ENCODE measurements around the gene PACRG.

The PACRG gene

DNA sequence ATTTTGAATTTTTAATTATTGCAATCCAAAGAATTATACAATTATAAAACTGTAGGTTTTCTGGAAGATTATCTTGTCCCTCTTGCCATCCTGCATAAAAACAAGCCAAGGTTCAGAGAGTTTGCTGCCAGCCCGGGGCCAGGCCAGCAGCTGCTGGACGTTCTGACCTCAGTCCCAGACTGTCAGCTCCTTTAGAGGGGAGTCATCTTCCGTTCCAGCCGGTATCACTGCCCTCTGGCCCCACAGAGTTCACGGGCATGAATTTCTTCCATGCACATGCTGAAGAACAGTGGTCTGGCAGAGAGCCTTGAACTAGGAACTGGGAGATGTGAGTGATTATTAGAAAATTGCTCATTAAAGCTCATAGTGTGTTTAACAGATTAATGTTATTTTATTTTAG lies 556.4 kb downstream of the PACRG start:
- H3K9me3 ChIP-seq (ENCODE audit: control insufficient read depth in 1 of 2, low read length in 2 of 2), result peaks cover 0 to 2% of the 10 kb centered on the region in 2 donors
- H3K36me3 ChIP-seq (ENCODE audit: control insufficient read depth in 1 of 2, insufficient read depth in 2 of 2, low read length in 2 of 2), result no peaks in the 10 kb centered on the region
- H3K4me1 ChIP-seq (ENCODE audit: control insufficient read depth in 1 of 2, insufficient read depth in 2 of 2, low read length in 2 of 2), result no peaks in the 10 kb centered on the region
- no peak overlapping the region for H3K4me3 ChIP-seq (ENCODE audit: low read depth in 1 of 2, low read length in 2 of 2)
- no peak overlapping the region for H3K27ac ChIP-seq (ENCODE audit: low read depth, low read length)
- no peaks in the 10 kb centered on the region for H3K27me3 ChIP-seq (ENCODE audit: control insufficient read depth in 1 of 2, insufficient read depth in 2 of 2, low read length in 2 of 2)
- H3K9ac ChIP-seq (ENCODE audit: low read depth in 1 of 2, low read length in 2 of 2), result no peak overlapping the region

- no peaks in the 10 kb centered on the region for H3K4me1 ChIP-seq (ENCODE audit: control insufficient read depth in 1 of 2, insufficient read depth in 2 of 2, low read length in 2 of 2)
- no peaks in the 10 kb centered on the region for H3K27me3 ChIP-seq (ENCODE audit: control insufficient read depth in 1 of 2, insufficient read depth in 2 of 2, low read length in 2 of 2)
- H3K4me3 ChIP-seq (ENCODE audit: low read depth in 1 of 2, low read length in 2 of 2), result no peak overlapping the region
- no peak overlapping the region for H3K27ac ChIP-seq (ENCODE audit: low read depth, low read length)
- H3K9me3 ChIP-seq (ENCODE audit: control insufficient read depth in 1 of 2, low read length in 2 of 2), result peaks cover 0 to 1% of the 10 kb centered on the region in 2 donors
- no peaks in the 10 kb centered on the region for H3K36me3 ChIP-seq (ENCODE audit: control insufficient read depth in 1 of 2, insufficient read depth in 2 of 2, low read length in 2 of 2)
- no peak overlapping the region for H3K9ac ChIP-seq (ENCODE audit: low read depth in 1 of 2, low read length in 2 of 2)
Observed at GRCh38 chr6:163285691-163286090, 557.9 kb downstream of the PACRG start.

GRCh38 chr6:163287626-163288025 lies 559.9 kb downstream of the PACRG start:
- no peak overlapping the region for H3K9ac ChIP-seq (ENCODE audit: low read depth in 1 of 2, low read length in 2 of 2)
- H3K27ac ChIP-seq (ENCODE audit: low read depth, low read length), result no peak overlapping the region
- no peaks in the 10 kb centered on the region for H3K9me3 ChIP-seq (ENCODE audit: control insufficient read depth in 1 of 2, low read length in 2 of 2)
- no peaks in the 10 kb centered on the region for H3K4me1 ChIP-seq (ENCODE audit: control insufficient read depth in 1 of 2, insufficient read depth in 2 of 2, low read length in 2 of 2)
- no peaks in the 10 kb centered on the region for H3K36me3 ChIP-seq (ENCODE audit: control insufficient read depth in 1 of 2, insufficient read depth in 2 of 2, low read length in 2 of 2)
- H3K27me3 ChIP-seq (ENCODE audit: control insufficient read depth in 1 of 2, insufficient read depth in 2 of 2, low read length in 2 of 2), result no peaks in the 10 kb centered on the region
- no peak overlapping the region for H3K4me3 ChIP-seq (ENCODE audit: low read depth in 1 of 2, low read length in 2 of 2)

DNA sequence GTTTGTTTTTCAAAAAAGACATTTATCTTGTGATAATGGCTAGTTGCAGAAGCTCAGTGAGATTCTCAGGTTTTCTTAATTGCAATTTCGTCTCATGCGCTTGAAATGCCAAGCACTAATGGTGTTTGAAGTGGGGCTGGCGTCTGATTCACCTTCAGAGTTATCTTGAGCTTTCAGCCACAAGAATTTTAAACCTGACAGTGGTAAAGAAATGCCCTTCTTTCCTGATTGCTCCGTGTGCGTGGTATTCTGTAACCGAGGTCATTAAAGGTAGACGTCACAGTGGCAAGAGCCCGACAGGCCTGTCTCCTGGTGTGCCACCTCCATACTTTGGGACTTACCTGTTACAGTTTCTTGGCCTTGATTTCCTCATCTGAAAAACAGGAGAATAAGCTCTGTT lies 560.3 kb downstream of the PACRG start:
- no peak overlapping the region for H3K27ac ChIP-seq (ENCODE audit: low read depth, low read length)

DNA sequence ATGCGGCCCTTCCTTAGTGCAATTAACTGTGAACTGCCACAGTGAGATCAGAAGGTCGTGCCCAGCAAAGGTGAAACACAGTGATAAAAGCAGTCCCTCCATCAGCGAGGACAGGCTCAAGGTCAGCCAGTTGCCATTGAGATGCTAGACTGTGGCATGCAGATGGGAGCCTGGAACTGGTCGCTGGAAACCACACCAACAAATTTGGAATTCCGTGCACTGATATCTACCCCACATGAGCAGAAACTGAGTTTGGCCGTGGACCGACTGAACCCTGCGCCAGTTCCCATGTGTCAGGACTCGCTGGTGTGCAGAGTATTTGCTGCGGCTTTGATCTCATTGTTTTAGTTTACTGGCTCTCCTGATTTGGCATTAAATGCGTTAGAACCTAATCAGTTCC lies 561.1 kb downstream of the PACRG start:
- Histone ChIP-seq H3K36me3 (ENCODE audit: control insufficient read depth in 1 of 2, insufficient read depth in 2 of 2, low read length in 2 of 2) (no peaks in the 10 kb centered on the region), H3K9ac (ENCODE audit: low read depth in 1 of 2, low read length in 2 of 2) (no peak overlapping the region), H3K27me3 (ENCODE audit: control insufficient read depth in 1 of 2, insufficient read depth in 2 of 2, low read length in 2 of 2) (no peaks in the 10 kb centered on the region), H3K4me3 (ENCODE audit: low read depth in 1 of 2, low read length in 2 of 2) (no peak overlapping the region), H3K4me1 (ENCODE audit: control insufficient read depth in 1 of 2, insufficient read depth in 2 of 2, low read length in 2 of 2) (no peaks in the 10 kb centered on the region), H3K9me3 (ENCODE audit: control insufficient read depth in 1 of 2, low read length in 2 of 2) (no peaks in the 10 kb centered on the region), H3K27ac (ENCODE audit: low read depth, low read length) (no peak overlapping the region)

More for the DNA sequence above, 560.3 kb downstream of the PACRG start:
- no peaks in the 10 kb centered on the region for H3K27me3 ChIP-seq (ENCODE audit: control insufficient read depth in 1 of 2, insufficient read depth in 2 of 2, low read length in 2 of 2)
- H3K9ac ChIP-seq (ENCODE audit: low read depth in 1 of 2, low read length in 2 of 2), result no peak overlapping the region
- H3K9me3 ChIP-seq (ENCODE audit: control insufficient read depth in 1 of 2, low read length in 2 of 2), result no peaks in the 10 kb centered on the region
- no peaks in the 10 kb centered on the region for H3K36me3 ChIP-seq (ENCODE audit: control insufficient read depth in 1 of 2, insufficient read depth in 2 of 2, low read length in 2 of 2)
- no peak overlapping the region for H3K4me3 ChIP-seq (ENCODE audit: low read depth in 1 of 2, low read length in 2 of 2)
- H3K4me1 ChIP-seq (ENCODE audit: control insufficient read depth in 1 of 2, insufficient read depth in 2 of 2, low read length in 2 of 2), result no peaks in the 10 kb centered on the region

GRCh38 chr6:163289447-163289846 lies 561.7 kb downstream of the PACRG start:
- no peaks in the 10 kb centered on the region for H3K9me3 ChIP-seq (ENCODE audit: control insufficient read depth in 1 of 2, low read length in 2 of 2)
- no peaks in the 10 kb centered on the region for H3K27me3 ChIP-seq (ENCODE audit: control insufficient read depth in 1 of 2, insufficient read depth in 2 of 2, low read length in 2 of 2)
- H3K9ac ChIP-seq (ENCODE audit: low read depth in 1 of 2, low read length in 2 of 2), result no peak overlapping the region
- H3K27ac ChIP-seq (ENCODE audit: low read depth, low read length), result no peak overlapping the region
- H3K4me3 ChIP-seq (ENCODE audit: low read depth in 1 of 2, low read length in 2 of 2), result no peak overlapping the region
- no peaks in the 10 kb centered on the region for H3K4me1 ChIP-seq (ENCODE audit: control insufficient read depth in 1 of 2, insufficient read depth in 2 of 2, low read length in 2 of 2)
- H3K36me3 ChIP-seq (ENCODE audit: control insufficient read depth in 1 of 2, insufficient read depth in 2 of 2, low read length in 2 of 2), result no peaks in the 10 kb centered on the region

- H3K9ac ChIP-seq (ENCODE audit: low read depth in 1 of 2, low read length in 2 of 2), result no peak overlapping the region
- no peak overlapping the region for H3K4me3 ChIP-seq (ENCODE audit: low read depth in 1 of 2, low read length in 2 of 2)
- H3K9me3 ChIP-seq (ENCODE audit: control insufficient read depth in 1 of 2, low read length in 2 of 2), result no peaks in the 10 kb centered on the region
- no peaks in the 10 kb centered on the region for H3K36me3 ChIP-seq (ENCODE audit: control insufficient read depth in 1 of 2, insufficient read depth in 2 of 2, low read length in 2 of 2)
- H3K27ac ChIP-seq (ENCODE audit: low read depth, low read length), result no peak overlapping the region
- no peaks in the 10 kb centered on the region for H3K4me1 ChIP-seq (ENCODE audit: control insufficient read depth in 1 of 2, insufficient read depth in 2 of 2, low read length in 2 of 2)
- no peaks in the 10 kb centered on the region for H3K27me3 ChIP-seq (ENCODE audit: control insufficient read depth in 1 of 2, insufficient read depth in 2 of 2, low read length in 2 of 2)
Observed at GRCh38 chr6:163290545-163291274, 562.9 kb downstream of the PACRG start.

- no peak overlapping the region for H3K27ac ChIP-seq (ENCODE audit: low read depth, low read length)
- no peaks in the 10 kb centered on the region for H3K27me3 ChIP-seq (ENCODE audit: control insufficient read depth in 1 of 2, insufficient read depth in 2 of 2, low read length in 2 of 2)
- no peak overlapping the region for H3K9ac ChIP-seq (ENCODE audit: low read depth in 1 of 2, low read length in 2 of 2)
- H3K4me1 ChIP-seq (ENCODE audit: control insufficient read depth in 1 of 2, insufficient read depth in 2 of 2, low read length in 2 of 2), result no peaks in the 10 kb centered on the region
- H3K36me3 ChIP-seq (ENCODE audit: control insufficient read depth in 1 of 2, insufficient read depth in 2 of 2, low read length in 2 of 2), result no peaks in the 10 kb centered on the region
- no peaks in the 10 kb centered on the region for H3K9me3 ChIP-seq (ENCODE audit: control insufficient read depth in 1 of 2, low read length in 2 of 2)
- H3K4me3 ChIP-seq (ENCODE audit: low read depth in 1 of 2, low read length in 2 of 2), result no peak overlapping the region
Observed at GRCh38 chr6:163291622-163292021, 563.8 kb downstream of the PACRG start.

- H3K36me3 ChIP-seq (ENCODE audit: control insufficient read depth in 1 of 2, insufficient read depth in 2 of 2, low read length in 2 of 2), result no peaks in the 10 kb centered on the region
- no peaks in the 10 kb centered on the region for H3K4me1 ChIP-seq (ENCODE audit: control insufficient read depth in 1 of 2, insufficient read depth in 2 of 2, low read length in 2 of 2)
- H3K27ac ChIP-seq (ENCODE audit: low read depth, low read length), result no peak overlapping the region
- H3K9ac ChIP-seq (ENCODE audit: low read depth in 1 of 2, low read length in 2 of 2), result no peak overlapping the region
- H3K4me3 ChIP-seq (ENCODE audit: low read depth in 1 of 2, low read length in 2 of 2), result no peak overlapping the region
- H3K27me3 ChIP-seq (ENCODE audit: control insufficient read depth in 1 of 2, insufficient read depth in 2 of 2, low read length in 2 of 2), result no peaks in the 10 kb centered on the region
- H3K9me3 ChIP-seq (ENCODE audit: control insufficient read depth in 1 of 2, low read length in 2 of 2), result no peaks in the 10 kb centered on the region
Observed at GRCh38 chr6:163293286-163293685, 565.5 kb downstream of the PACRG start.

DNA sequence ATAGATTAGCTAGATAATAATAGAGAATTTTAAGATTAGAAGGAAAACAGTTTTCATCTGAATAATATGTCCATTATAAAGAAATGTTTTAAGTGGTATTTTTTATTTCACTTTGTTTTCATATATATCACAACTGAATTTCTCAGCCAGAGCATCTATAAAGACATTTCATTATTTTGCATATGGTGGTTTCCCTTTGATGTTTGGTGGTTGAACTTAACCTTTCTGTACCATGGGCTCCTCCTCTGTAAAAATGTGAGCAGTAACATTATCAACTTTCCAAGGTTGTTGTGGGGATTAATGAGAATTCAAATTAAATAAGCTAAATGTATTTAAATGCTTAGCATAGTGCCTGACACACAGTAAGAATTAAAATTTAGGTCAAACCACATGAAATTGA lies 567.0 kb downstream of the PACRG start:
- H3K36me3 ChIP-seq (ENCODE audit: control insufficient read depth in 1 of 2, insufficient read depth in 2 of 2, low read length in 2 of 2), result no peaks in the 10 kb centered on the region
- no peaks in the 10 kb centered on the region for H3K27me3 ChIP-seq (ENCODE audit: control insufficient read depth in 1 of 2, insufficient read depth in 2 of 2, low read length in 2 of 2)
- no peaks in the 10 kb centered on the region for H3K4me1 ChIP-seq (ENCODE audit: control insufficient read depth in 1 of 2, insufficient read depth in 2 of 2, low read length in 2 of 2)
- no peaks in the 10 kb centered on the region for H3K9me3 ChIP-seq (ENCODE audit: control insufficient read depth in 1 of 2, low read length in 2 of 2)
- no peak overlapping the region for H3K27ac ChIP-seq (ENCODE audit: low read depth, low read length)
- H3K9ac ChIP-seq (ENCODE audit: low read depth in 1 of 2, low read length in 2 of 2), result no peak overlapping the region
- no peak overlapping the region for H3K4me3 ChIP-seq (ENCODE audit: low read depth in 1 of 2, low read length in 2 of 2)
